Natural killer cell (primary cell): Measurements from ENCODE around the gene AUTS2. TPM values are rescaled to one million over a fixed set of nuclear protein-coding genes. Genes with fewer than 3 reads are reported as not detected.

Source experiments
- ATAC-seq, 3 donors: fragments of 150-1000 bp in 2 of 3; fragments of 200-7000 bp in 1 of 3; cut with Tn5 transposase; 1 replicate in 1 of 3; 2 replicates in 2 of 3; pipeline ENCODE4 v1.10.0; 2021; ENCODE audit warnings: mild to moderate bottlenecking in 2 of 3, moderate library complexity in 2 of 3
- DNase-seq, 2 donors: peaks; one replicate each; pipeline versions ENCODE4 v3.0.0 to v3.0.0-alpha.2; 2013 to 2021; ENCODE audit warnings: mixed read lengths in 1 of 2
- H3K27ac ChIP-seq: one replicate; pipeline ENCODE4 v1.5.1; 2013; ENCODE audit warnings: mild to moderate bottlenecking, low read length
- H3K27me3 ChIP-seq: one replicate; pipeline ENCODE4 v1.6.1; 2013; ENCODE audit warnings: low read length; ENCODE audit not compliant: control insufficient read depth, insufficient read depth
- H3K36me3 ChIP-seq: one replicate; pipeline ENCODE4 v1.6.1; 2013; ENCODE audit warnings: low read length; ENCODE audit not compliant: control insufficient read depth, insufficient read depth
- H3K4me1 ChIP-seq: one replicate; pipeline ENCODE4 v1.6.1; 2013; ENCODE audit warnings: low read length; ENCODE audit not compliant: control insufficient read depth, insufficient read depth
- H3K4me3 ChIP-seq: one replicate; pipeline ENCODE4 v1.5.1; 2013; ENCODE audit warnings: low read length
- H3K9me3 ChIP-seq: one replicate; pipeline ENCODE4 v1.6.1; 2013; ENCODE audit warnings: low read length; ENCODE audit not compliant: control insufficient read depth, insufficient read depth
- H3K27ac Mint-ChIP-seq, 2 donors: one replicate each; pipeline ENCODE4 v1.8.0; 2022; ENCODE audit warnings: mild to moderate bottlenecking in 2 of 2, mixed read lengths in 2 of 2, moderate library complexity in 1 of 2
- H3K27me3 Mint-ChIP-seq, 2 donors: one replicate each; pipeline ENCODE4 v1.8.0; 2022; ENCODE audit warnings: low read depth in 2 of 2, mixed read lengths in 2 of 2
- H3K36me3 Mint-ChIP-seq: one replicate; pipeline ENCODE4 v1.8.0; 2022; ENCODE audit warnings: mixed read lengths
- H3K4me1 Mint-ChIP-seq, 2 donors: one replicate each; pipeline ENCODE4 v1.8.0; 2022; ENCODE audit warnings: mixed read lengths in 2 of 2
- H3K4me3 Mint-ChIP-seq: one replicate; pipeline ENCODE4 v1.8.0; 2022; ENCODE audit warnings: mild to moderate bottlenecking, moderate library complexity, mixed read lengths
- H3K9me3 Mint-ChIP-seq, 2 donors: one replicate each; pipeline ENCODE4 v1.8.0; 2022; ENCODE audit warnings: mixed read lengths in 2 of 2
- WGBS: methylation state at CpG from one replicate; pipeline ENCODE4 v1.1.7; 2013; ENCODE audit warnings: missing lambda C conversion rate; ENCODE audit not compliant: insufficient coverage; 5-methylcytosine and 5-hydroxymethylcytosine counted together
- intact Hi-C: fragments of 100-400 bp; cut with micrococcal nuclease; formaldehyde crosslinking; loops from one replicate; pipeline ENCODE4 v1.14.2; 2022
- total RNA-seq, 4 donors: library from RNA; stranded (reverse); fragments of 120-200 nt in 1 of 4; gene quantifications; one replicate each; pipeline versions ENCODE4 v1.2.3 to v1.2.4, GENCODE V29; 2013 to 2022
- TF ChIP-seq, protein P1 (sequence below): fragments of 200-600 bp; IDR thresholded peaks from one replicate; pipeline ENCODE4 v1.8.0; 2022; ENCODE audit warnings: antibody characterized with exemption

Gene AUTS2
- total RNA-seq, 3 donors from 2014 or later (not counting 1 experiment from before 2014, with no cell fraction given), result 147 to 197 (median 155) TPM

- Histone ChIP-seq H3K9me3 (no peaks in the 10 kb centered on the region), H3K4me3 (no peak overlapping the region), H3K36me3 (no peaks in the 10 kb centered on the region), H3K4me1 (peaks cover 15% of the 10 kb centered on the region), H3K27ac (no peak overlapping the region), H3K27me3 (no peaks in the 10 kb centered on the region)
- intact Hi-C loops, result no loop called here
- ATAC-seq (no peak), DNase-seq (no peak)
- TF ChIP-seq, protein P1, sequence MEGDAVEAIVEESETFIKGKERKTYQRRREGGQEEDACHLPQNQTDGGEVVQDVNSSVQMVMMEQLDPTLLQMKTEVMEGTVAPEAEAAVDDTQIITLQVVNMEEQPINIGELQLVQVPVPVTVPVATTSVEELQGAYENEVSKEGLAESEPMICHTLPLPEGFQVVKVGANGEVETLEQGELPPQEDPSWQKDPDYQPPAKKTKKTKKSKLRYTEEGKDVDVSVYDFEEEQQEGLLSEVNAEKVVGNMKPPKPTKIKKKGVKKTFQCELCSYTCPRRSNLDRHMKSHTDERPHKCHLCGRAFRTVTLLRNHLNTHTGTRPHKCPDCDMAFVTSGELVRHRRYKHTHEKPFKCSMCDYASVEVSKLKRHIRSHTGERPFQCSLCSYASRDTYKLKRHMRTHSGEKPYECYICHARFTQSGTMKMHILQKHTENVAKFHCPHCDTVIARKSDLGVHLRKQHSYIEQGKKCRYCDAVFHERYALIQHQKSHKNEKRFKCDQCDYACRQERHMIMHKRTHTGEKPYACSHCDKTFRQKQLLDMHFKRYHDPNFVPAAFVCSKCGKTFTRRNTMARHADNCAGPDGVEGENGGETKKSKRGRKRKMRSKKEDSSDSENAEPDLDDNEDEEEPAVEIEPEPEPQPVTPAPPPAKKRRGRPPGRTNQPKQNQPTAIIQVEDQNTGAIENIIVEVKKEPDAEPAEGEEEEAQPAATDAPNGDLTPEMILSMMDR, result no peak
- Mint-ChIP-seq H3K36me3 (no peaks in the 10 kb centered on the region), H3K9me3 (no peaks in the 10 kb centered on the region), H3K4me1 (peaks cover 15 to 20% of the 10 kb centered on the region in 2 donors), H3K27me3 (peaks cover 4 to 15% of the 10 kb centered on the region in 2 donors), H3K4me3 (no peak overlapping the region), H3K27ac (no peak overlapping the region)
- 66% methylated on average over 3 of the region's 6 CpGs for WGBS
Observed at GRCh38 chr7:70298780-70299471, 700.7 kb downstream of the AUTS2 start.

DNA sequence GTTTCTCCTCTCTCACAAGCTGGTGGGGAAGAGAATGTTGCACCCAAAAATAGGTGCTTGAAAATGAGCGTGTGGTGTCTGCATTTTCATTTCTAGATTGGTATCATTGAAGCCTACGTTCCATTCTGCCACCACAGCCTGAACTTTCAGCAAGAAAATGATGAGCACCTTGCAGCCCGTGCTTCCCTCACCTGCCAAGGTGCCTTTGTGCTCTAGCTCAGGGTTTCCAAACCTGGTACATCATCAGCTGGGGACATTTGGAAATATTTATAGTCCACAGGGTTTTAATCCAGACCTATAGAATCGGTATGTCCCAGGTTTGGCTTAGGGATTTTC lies 701.2 kb downstream of the AUTS2 start:
- peaks cover 19% of the 10 kb centered on the region for H3K4me1 ChIP-seq
- ATAC-seq (no peak), DNase-seq (no peak)
- no peak overlapping the region for H3K4me3 Mint-ChIP-seq
- H3K27me3 Mint-ChIP-seq, result peaks cover 4 to 12% of the 10 kb centered on the region in 2 donors
- no peaks in the 10 kb centered on the region for H3K36me3 ChIP-seq
- peaks cover 20 to 26% of the 10 kb centered on the region in 2 donors for H3K4me1 Mint-ChIP-seq
- no peaks in the 10 kb centered on the region for H3K36me3 Mint-ChIP-seq
- no peak overlapping the region for H3K27ac Mint-ChIP-seq
- H3K27ac ChIP-seq, result no peak overlapping the region
- 84% methylated on average over 3 of the region's 4 CpGs for WGBS
- TF ChIP-seq, protein P1, result no peak
- H3K27me3 ChIP-seq, result no peaks in the 10 kb centered on the region
- H3K4me3 ChIP-seq, result no peak overlapping the region
- intact Hi-C loops, result no loop called here
- H3K9me3 Mint-ChIP-seq, result no peaks in the 10 kb centered on the region
- no peaks in the 10 kb centered on the region for H3K9me3 ChIP-seq

DNA sequence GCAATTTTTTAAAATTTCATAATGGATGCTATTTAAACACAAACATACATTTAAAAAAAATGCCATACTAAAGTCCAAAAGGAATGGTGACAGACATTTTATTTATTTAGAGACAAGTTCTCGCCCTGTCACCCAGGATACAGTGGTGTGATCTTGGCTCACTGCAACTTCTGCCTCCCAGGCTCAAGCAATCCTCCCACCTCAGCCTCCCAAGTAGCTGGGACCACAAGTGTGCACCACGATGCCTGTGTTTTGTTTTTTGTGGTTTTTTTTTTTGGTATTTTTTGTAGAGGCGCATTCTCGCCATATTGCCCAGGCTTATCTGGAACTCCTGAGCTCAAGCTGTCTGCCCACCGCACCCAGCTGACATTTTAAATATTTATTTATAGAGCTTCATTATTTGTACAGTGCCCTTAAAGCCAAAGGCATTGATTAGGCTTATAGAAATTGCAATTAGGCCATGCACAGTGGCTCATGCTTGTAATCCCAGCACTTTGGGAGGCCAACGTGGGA lies 703.5 kb downstream of the AUTS2 start:
- no peaks in the 10 kb centered on the region for H3K9me3 ChIP-seq
- H3K36me3 ChIP-seq, result no peaks in the 10 kb centered on the region
- no peak overlapping the region for H3K4me3 ChIP-seq
- ATAC-seq (no peak), DNase-seq (no peak)
- no peaks in the 10 kb centered on the region for H3K9me3 Mint-ChIP-seq
- H3K27me3 ChIP-seq, result no peaks in the 10 kb centered on the region
- no peak overlapping the region for H3K27ac ChIP-seq
- no peaks in the 10 kb centered on the region for H3K36me3 Mint-ChIP-seq
- TF ChIP-seq, protein P1, result no peak
- peaks cover 26 to 32% of the 10 kb centered on the region in 2 donors for H3K4me1 Mint-ChIP-seq
- peaks cover 19% of the 10 kb centered on the region for H3K4me1 ChIP-seq
- no peak overlapping the region for H3K4me3 Mint-ChIP-seq
- peaks cover 0 to 5% of the 10 kb centered on the region in 2 donors for H3K27me3 Mint-ChIP-seq
- 76% methylated on average over 2 of the region's 6 CpGs for WGBS
- no peak overlapping the region for H3K27ac Mint-ChIP-seq
- intact Hi-C loops, result loop anchor here (10.0 kb wide), 1 partner anchor 393 kb away; no protein-coding TSS in a partner anchor
